ENCODE data around the gene AP2M1.

DNA sequence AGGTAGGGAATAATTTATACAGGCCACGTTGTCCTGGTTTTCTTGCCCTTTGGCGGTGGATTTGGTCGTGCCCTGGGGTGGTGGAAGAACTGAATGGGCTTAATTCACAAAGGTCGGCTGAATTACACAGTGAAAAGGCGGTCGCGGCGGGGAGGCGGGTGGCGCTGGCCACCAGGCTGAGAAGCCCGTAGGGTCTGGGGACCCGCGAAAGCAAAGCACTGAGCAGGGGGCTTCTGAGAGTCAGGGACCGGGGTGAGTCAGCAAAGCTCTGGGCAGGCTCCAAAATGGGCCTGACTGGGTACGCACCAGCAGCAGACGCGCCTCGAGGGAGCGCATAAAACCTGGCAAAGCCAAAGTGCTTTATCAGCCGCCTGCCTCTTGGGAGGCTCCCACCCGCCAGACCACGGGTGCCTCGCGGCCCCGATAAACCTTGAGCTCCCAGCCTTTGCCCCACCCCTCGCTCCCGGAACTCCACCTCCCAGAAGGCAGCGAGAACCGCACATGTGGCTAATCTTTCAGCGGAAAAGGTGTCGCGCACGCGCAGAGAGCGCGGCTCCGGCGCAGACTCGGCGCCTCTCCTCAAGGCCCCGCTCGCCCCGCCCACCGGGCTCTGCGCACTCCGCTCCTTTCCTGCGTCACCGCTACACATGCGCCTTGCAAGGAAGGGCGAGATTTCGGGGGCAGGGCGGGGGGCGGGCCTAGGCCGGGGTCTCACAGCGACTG is 11.0 kb downstream of the AP2M1 start:
- TF ChIP-seq CTCF (optimal IDR thresholded peaks at IDR 0.05 in 1 of 3, IDR thresholded peaks at IDR 0.05 in 1 of 3, conservative IDR thresholded peaks at IDR 0.05 in 1 of 3; ENCODE audit: extremely low read depth in 1 of 3, insufficient read depth in 2 of 3, low read length in 3 of 3) (no peak), EZH2 (IDR thresholded peaks at IDR 0.05; ENCODE audit: low read length) (no peak)
